H1 (cell line): ENCODE data around the gene MAN2C1. TPM values are rescaled to one million over a fixed set of nuclear protein-coding genes. Genes with fewer than 3 reads are reported as not detected.

Experiments used
- CTCF ChIA-PET: fragments of 300-600 bp; sonication (Branson Sonifier 250); formaldehyde crosslinking; loops from one replicate; lab custom pipeline; 2021; ENCODE audit not compliant: partially characterized antibody; lab: Charles Lee
- POLR2A ChIA-PET: fragments of 300-600 bp; sonication (Branson Sonifier 250); formaldehyde crosslinking; loops from one replicate; lab custom pipeline; 2021; ENCODE audit warnings: inconsistent platforms; ENCODE audit not compliant: partially characterized antibody; lab: Charles Lee
- DNase-seq, 2 experiments: peaks; one replicate each; pipeline versions ENCODE4 v3.0.0 to v3.0.0-alpha.2; 2010 to 2022; ENCODE audit warnings: low spot score in 2 of 2, low read depth in 1 of 2, mixed read lengths in 1 of 2
- FAIRE-seq: peaks from 2 replicates; lab custom pipeline; 2011; peaks lifted over from hg19 to GRCh38; lab: Jason Lieb, UNC
- H2AFZ ChIP-seq: 2 replicates; pipeline ENCODE4 v1.8.1; 2012; ENCODE audit warnings: low read length, inconsistent platforms
- H2AK5ac ChIP-seq: 2 replicates; pipeline ENCODE4 v1.6.1; 2013; ENCODE audit warnings: low read depth, low read length
- H2BK120ac ChIP-seq: replicated peaks from 2 replicates; pipeline ENCODE3; 2013; ENCODE audit warnings: low read depth, low read length, inconsistent platforms
- H2BK12ac ChIP-seq: 2 replicates; pipeline ENCODE4 v1.6.1; 2013; ENCODE audit warnings: low read depth, low read length
- H2BK15ac ChIP-seq: 2 replicates; pipeline ENCODE4 v1.6.1; 2013; ENCODE audit warnings: low read length
- H2BK20ac ChIP-seq: 2 replicates; pipeline ENCODE4 v1.6.1; 2013; ENCODE audit warnings: low read length
- H2BK5ac ChIP-seq: 2 replicates; pipeline ENCODE4 v1.6.1; 2013; ENCODE audit warnings: low read depth, low read length
- H3K14ac ChIP-seq: 2 replicates; pipeline ENCODE4 v1.6.1; 2013; ENCODE audit warnings: inconsistent platforms; ENCODE audit not compliant: insufficient read length
- H3K18ac ChIP-seq: 2 replicates; pipeline ENCODE4 v1.6.1; 2013; ENCODE audit warnings: low read length; ENCODE audit errors: extremely low read depth
- H3K23ac ChIP-seq: 2 replicates; pipeline ENCODE4 v1.6.1; 2013; ENCODE audit warnings: inconsistent platforms; ENCODE audit not compliant: insufficient read length
- H3K23me2 ChIP-seq: 2 replicates; pipeline ENCODE4 v1.6.1; 2013; ENCODE audit warnings: low read depth, low read length
- H3K27ac ChIP-seq: 2 replicates; pipeline ENCODE4 v1.6.1; 2011; ENCODE audit warnings: low read depth, low read length, inconsistent platforms
- H3K27me3 ChIP-seq, 4 experiments: replicated peaks in 1 of 4; 1 replicate in 1 of 4; 2 replicates in 3 of 4; pipeline versions ENCODE4 v1.6.1 to v1.8.1; 2011 to 2013; ENCODE audit warnings: low read length in 3 of 4, mild to moderate bottlenecking in 3 of 4, inconsistent platforms in 2 of 4, mixed read lengths in 2 of 4, moderate library complexity in 1 of 4; ENCODE audit not compliant: control insufficient read depth in 3 of 4, insufficient read depth in 3 of 4; ENCODE audit errors: extremely low read depth in 1 of 4
- H3K36me3 ChIP-seq, 4 experiments: 2 replicates each; pipeline versions ENCODE4 v1.6.1 to v1.8.1; 2011 to 2013; ENCODE audit warnings: mild to moderate bottlenecking in 4 of 4, low read length in 3 of 4, moderate library complexity in 2 of 4, control low read depth in 1 of 4, inconsistent platforms in 1 of 4; ENCODE audit not compliant: insufficient read depth in 4 of 4, control insufficient read depth in 2 of 4
- H3K4ac ChIP-seq: replicated peaks from 2 replicates; pipeline ENCODE3; 2013; ENCODE audit warnings: low read length, low read depth, mixed read lengths, inconsistent platforms; ENCODE audit not compliant: insufficient read length
- H3K4me1 ChIP-seq, 4 experiments: replicated peaks in 1 of 4; 1 replicate in 1 of 4; 2 replicates in 3 of 4; pipeline versions ENCODE4 v1.6.1 to v1.8.1; 2011 to 2013; ENCODE audit warnings: low read length in 3 of 4, inconsistent platforms in 2 of 4, mixed read lengths in 1 of 4; ENCODE audit not compliant: insufficient read depth in 4 of 4, control insufficient read depth in 3 of 4
- H3K4me2 ChIP-seq, 2 experiments: 2 replicates each; pipeline versions ENCODE4 v1.6.1 to v1.8.1; 2011 to 2013; ENCODE audit warnings: low read depth in 2 of 2, low read length in 2 of 2, control low read depth in 1 of 2, inconsistent platforms in 1 of 2, mild to moderate bottlenecking in 1 of 2; ENCODE audit not compliant: insufficient read depth in 1 of 2
- H3K4me3 ChIP-seq, 4 experiments: fragments of 200-600, 300-600 bp in 1 of 4; sonication (generic), shearing (Covaris generic), sonication (Bioruptor Twin) in 1 of 4; 2 replicates each; pipeline versions ENCODE4 v1.5.1 to v1.8.1; 2011 to 2016; ENCODE audit warnings: low read length in 4 of 4, low read depth in 3 of 4, control low read depth in 2 of 4, inconsistent platforms in 2 of 4, mild to moderate bottlenecking in 2 of 4, mixed read lengths in 1 of 4, moderate library complexity in 1 of 4; ENCODE audit not compliant: insufficient read depth in 2 of 4; ENCODE audit errors: extremely low read depth in 1 of 4
- H3K56ac ChIP-seq: replicated peaks from 2 replicates; pipeline ENCODE3; 2013; ENCODE audit warnings: low read depth, mild to moderate bottlenecking, mixed read lengths, low read length, inconsistent platforms; ENCODE audit not compliant: insufficient read length
- H3K79me1 ChIP-seq: 2 replicates; pipeline ENCODE4 v1.6.1; 2013; ENCODE audit warnings: low read depth, low read length, control low read depth
- H3K79me2 ChIP-seq, 2 experiments: 2 replicates each; pipeline versions ENCODE4 v1.6.1 to v1.8.1; 2012 to 2013; ENCODE audit warnings: low read length in 2 of 2, mild to moderate bottlenecking in 2 of 2, inconsistent platforms in 1 of 2; ENCODE audit not compliant: insufficient read depth in 2 of 2, control insufficient read depth in 1 of 2
- H3K9ac ChIP-seq, 4 experiments: replicated peaks in 1 of 4; 1 replicate in 1 of 4; 2 replicates in 3 of 4; pipeline versions ENCODE4 v1.6.1 to v1.8.1; 2011 to 2013; ENCODE audit warnings: low read depth in 3 of 4, low read length in 3 of 4, control low read depth in 2 of 4, mild to moderate bottlenecking in 2 of 4, moderate library complexity in 2 of 4, inconsistent platforms in 1 of 4; ENCODE audit errors: extremely low read depth in 1 of 4
- H3K9me3 ChIP-seq, 2 experiments: 2 replicates each; pipeline versions ENCODE4 v1.6.1 to v1.8.1; 2012 to 2013; ENCODE audit warnings: mild to moderate bottlenecking in 2 of 2, moderate library complexity in 2 of 2, control low read depth in 1 of 2, inconsistent platforms in 1 of 2, low read depth in 1 of 2, low read length in 1 of 2, mixed read lengths in 1 of 2; ENCODE audit not compliant: insufficient read depth in 2 of 2
- H4K20me1 ChIP-seq, 2 experiments: replicated peaks in 1 of 2; 2 replicates each; pipeline versions ENCODE3 to v1.8.1; 2011 to 2013; ENCODE audit warnings: inconsistent platforms in 2 of 2, low read length in 2 of 2, mild to moderate bottlenecking in 1 of 2; ENCODE audit not compliant: insufficient read depth in 2 of 2, control insufficient read depth in 1 of 2
- H4K5ac ChIP-seq: 2 replicates; pipeline ENCODE4 v1.6.1; 2013; ENCODE audit warnings: low read length, low read depth, mixed read lengths, inconsistent platforms; ENCODE audit not compliant: insufficient read length
- H4K8ac ChIP-seq: 2 replicates; pipeline ENCODE4 v1.8.0; 2013; ENCODE audit warnings: mild to moderate bottlenecking, moderate library complexity, low read length, inconsistent platforms; ENCODE audit not compliant: insufficient read depth; ENCODE audit errors: extremely low read depth
- H4K91ac ChIP-seq: replicated peaks from 2 replicates; pipeline ENCODE3; 2013; ENCODE audit warnings: low read length, mixed read lengths, inconsistent platforms; ENCODE audit not compliant: insufficient read length
- CHD2 ChIP-seq: IDR thresholded peaks from 2 replicates; pipeline ENCODE4 v1.6.1; 2012; ENCODE audit warnings: low read length, improper control_type of control experiment
- CREB1 ChIP-seq: IDR thresholded peaks from 2 replicates; pipeline ENCODE4 v1.6.1; 2012; ENCODE audit warnings: inconsistent platforms
- FOSL1 ChIP-seq: IDR thresholded peaks from 2 replicates; pipeline ENCODE4 v1.6.1; 2011; ENCODE audit warnings: mild to moderate bottlenecking, low read depth, low read length, moderate library complexity; ENCODE audit not compliant: insufficient read depth
- GABPA ChIP-seq: IDR thresholded peaks from 2 replicates; pipeline ENCODE4 v1.6.1; 2011; ENCODE audit warnings: mild to moderate bottlenecking, low read length, moderate library complexity, borderline replicate concordance; ENCODE audit not compliant: insufficient read depth
- JUND ChIP-seq: IDR thresholded peaks from 2 replicates; pipeline ENCODE4 v1.6.1; 2011; ENCODE audit warnings: mild to moderate bottlenecking, improper control_type of control experiment, low read length
- RNF2 ChIP-seq: fragments of 200-900, 300-1000 bp; sonication (generic); IDR thresholded peaks from 2 replicates; pipeline ENCODE4 v1.7.1; 2016; ENCODE audit warnings: borderline replicate concordance, low read depth, mild to moderate bottlenecking, antibody characterized with exemption, low read length; ENCODE audit not compliant: poor library complexity, severe bottlenecking; ENCODE audit errors: missing control alignments
- SP1 ChIP-seq: IDR thresholded peaks from 2 replicates; pipeline ENCODE4 v1.6.1; 2011; ENCODE audit warnings: low read depth, low read length
- SP4 ChIP-seq: IDR thresholded peaks from 2 replicates; pipeline ENCODE4 v1.6.1; 2012; ENCODE audit warnings: low read length, inconsistent platforms
- TAF7 ChIP-seq: optimal IDR thresholded peaks from 2 replicates; pipeline ENCODE3; 2011; ENCODE audit warnings: low read depth, mild to moderate bottlenecking, inconsistent platforms, low read length, moderate library complexity, borderline replicate concordance
- TBP ChIP-seq: IDR thresholded peaks from 2 replicates; pipeline ENCODE4 v1.6.1; 2011; ENCODE audit warnings: low read depth, low read length, improper control_type of control experiment
- ZNF274 ChIP-seq: IDR thresholded peaks from 2 replicates; pipeline ENCODE4 v1.7.0; 2012; ENCODE audit warnings: low read length, borderline replicate concordance; ENCODE audit errors: extremely low read depth
- WGBS, 2 experiments: shearing (Covaris generic) in 1 of 2; methylation state at CpG; one replicate each; pipeline versions ENCODE4 v1.1.6 to v1.1.7; 2013 to 2015; ENCODE audit warnings: low lambda C conversion rate in 2 of 2, mixed read lengths in 2 of 2, inconsistent platforms in 1 of 2, low coverage in 1 of 2, missing lambda C conversion rate in 1 of 2; ENCODE audit not compliant: insufficient replicate concordance in 2 of 2, insufficient coverage in 1 of 2, insufficient read length in 1 of 2; ENCODE audit errors: extremely low coverage in 1 of 2, missing lambda C conversion rate in 1 of 2; 5-methylcytosine and 5-hydroxymethylcytosine counted together
- polyA plus RNA-seq, 7 experiments: library from polyadenylated mRNA; depleted of rRNA in 3 of 7; stranded (reverse) in 5 of 7; unstranded in 2 of 7; fragments of >200 nt in 5 of 7; fragments of 200-250 nt in 2 of 7; gene quantifications; 1 replicate in 5 of 7; 2 replicates in 1 of 7; 4 replicates in 1 of 7; pipeline versions ENCODE4 v1.2.1 to v1.2.3, GENCODE V29; 2011 to 2013; ENCODE audit warnings: missing spikeins in 2 of 7, mixed read lengths in 2 of 7
- total RNA-seq: library from RNA; stranded (reverse); fragmentation: NEBNext Ultra II Directional; extraction: Animal tissue kit (Norgen Biotek cat#: 25700); gene quantifications from 2 replicates; pipeline ENCODE4 v1.2.1, GENCODE V29; 2021
- TF ChIP-seq, protein P1 (sequence below): IDR thresholded peaks from 2 replicates; pipeline ENCODE4 v1.6.1; 2012; ENCODE audit warnings: low read length, inconsistent platforms
- TF ChIP-seq, protein P2 (sequence below): IDR thresholded peaks from 2 replicates; pipeline ENCODE4 v1.6.1; 2012; ENCODE audit warnings: inconsistent platforms

Gene MAN2C1
- total and polyA plus RNA-seq, 2 of the 8 experiments (the other 6 are each of a cell fraction or from before 2014, with no cell fraction given): 56.3 to 88.9 TPM

DNA sequence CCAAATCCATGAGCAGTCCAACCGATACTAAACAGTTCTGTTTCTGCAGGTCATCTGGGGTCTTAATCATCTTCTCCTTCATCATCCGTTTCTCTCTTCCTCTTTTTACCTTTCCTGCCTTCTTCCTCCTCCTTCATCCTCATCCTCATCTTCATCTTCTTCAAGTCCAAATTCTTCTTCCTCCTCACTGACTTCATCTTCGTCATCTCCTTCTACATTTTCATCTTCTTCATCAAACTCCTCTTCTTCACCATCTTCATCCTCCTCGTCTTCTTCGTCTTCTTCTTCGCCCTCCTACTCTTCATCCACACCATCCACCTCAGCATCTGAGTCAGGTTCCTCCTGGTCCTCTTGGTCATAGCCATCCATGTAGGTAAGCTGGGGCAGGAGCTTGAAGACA lies 46.7 kb downstream of the MAN2C1 start:
- Histone ChIP-seq H3K23me2 (no peaks in the 10 kb centered on the region), H3K23ac (no peak overlapping the region), H2BK120ac (no peak overlapping the region), H3K27ac (no peak overlapping the region), H2BK12ac (no peak overlapping the region), H3K14ac (no peak overlapping the region), H3K18ac (no peak overlapping the region), H3K9me3 (peaks cover 0 to 2% of the 10 kb centered on the region in 2 experiments; a peak in 1 of 4 replicates), H2BK5ac (no peak overlapping the region), H3K79me2 (no peaks in the 10 kb centered on the region), H3K9ac (no peak overlapping the region), H3K4me1 (no peaks in the 10 kb centered on the region), H3K4me2 (no peak overlapping the region), H4K91ac (no peak overlapping the region), H3K4me3 (no peak overlapping the region), H3K36me3 (no peaks in the 10 kb centered on the region), H3K4ac (no peak overlapping the region), H2AFZ (no peak overlapping the region), H2BK20ac (no peak overlapping the region), H3K27me3 (no peaks in the 10 kb centered on the region), H4K5ac (no peak overlapping the region), H3K56ac (no peak overlapping the region), H2AK5ac (no peak overlapping the region), H2BK15ac (no peak overlapping the region), H4K20me1 (no peaks in the 10 kb centered on the region), H3K79me1 (no peaks in the 10 kb centered on the region), H4K8ac (no peak overlapping the region)
- 85 to 100% methylated on average over 4 to 6 of the region's 6 CpGs for WGBS, 2 experiments
- ChIA-PET CTCF (interaction anchor here (0.9 to 1.1 kb wide), 3 partner anchors 13 to 263 kb away, joined by 3 to 6 read pairs (median 3); no protein-coding TSS in a partner anchor), POLR2A (no interaction called here)
- FAIRE-seq: no peak
- TF ChIP-seq CHD2: no peak
- TF ChIP-seq CREB1: no peak
- TF ChIP-seq GABPA: no peak
- no peak for TF ChIP-seq RNF2
- no peak for TF ChIP-seq SP1
- TF ChIP-seq, protein P1, sequence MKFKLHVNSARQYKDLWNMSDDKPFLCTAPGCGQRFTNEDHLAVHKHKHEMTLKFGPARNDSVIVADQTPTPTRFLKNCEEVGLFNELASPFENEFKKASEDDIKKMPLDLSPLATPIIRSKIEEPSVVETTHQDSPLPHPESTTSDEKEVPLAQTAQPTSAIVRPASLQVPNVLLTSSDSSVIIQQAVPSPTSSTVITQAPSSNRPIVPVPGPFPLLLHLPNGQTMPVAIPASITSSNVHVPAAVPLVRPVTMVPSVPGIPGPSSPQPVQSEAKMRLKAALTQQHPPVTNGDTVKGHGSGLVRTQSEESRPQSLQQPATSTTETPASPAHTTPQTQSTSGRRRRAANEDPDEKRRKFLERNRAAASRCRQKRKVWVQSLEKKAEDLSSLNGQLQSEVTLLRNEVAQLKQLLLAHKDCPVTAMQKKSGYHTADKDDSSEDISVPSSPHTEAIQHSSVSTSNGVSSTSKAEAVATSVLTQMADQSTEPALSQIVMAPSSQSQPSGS: no peak
- no peak for TF ChIP-seq TAF7
- TF ChIP-seq ZNF274: no peak
- no peak for TF ChIP-seq FOSL1
- TF ChIP-seq, protein P2, sequence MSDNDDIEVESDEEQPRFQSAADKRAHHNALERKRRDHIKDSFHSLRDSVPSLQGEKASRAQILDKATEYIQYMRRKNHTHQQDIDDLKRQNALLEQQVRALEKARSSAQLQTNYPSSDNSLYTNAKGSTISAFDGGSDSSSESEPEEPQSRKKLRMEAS: no peak
- no peak for TF ChIP-seq JUND
- no peak for TF ChIP-seq TBP
- no peak for TF ChIP-seq SP4
- no peak for DNase-seq
